Stimulated activated memory B cell treated with anti-CD40 and anti-IgM and Interleukin-4, amounts not matched to agents 10 μg/mL and 1 μg/mL and 100 μg/mL, for 72 hours (primary cell): Measurements from ENCODE around the gene DPM2.

ENCODE experiments used
- ATAC-seq: fragments of 150-1000 bp; cut with Tn5 transposase; 2 replicates; pipeline ENCODE4 v1.10.0; 2021
- H3K27ac Mint-ChIP-seq: one replicate; pipeline ENCODE4 v1.8.0; 2022; ENCODE audit warnings: mild to moderate bottlenecking, mixed read lengths
- H3K27me3 Mint-ChIP-seq: one replicate; pipeline ENCODE4 v1.8.0; 2022; ENCODE audit warnings: mixed read lengths
- H3K36me3 Mint-ChIP-seq: one replicate; pipeline ENCODE4 v1.8.0; 2022; ENCODE audit warnings: mixed read lengths
- H3K4me1 Mint-ChIP-seq: one replicate; pipeline ENCODE4 v1.8.0; 2022; ENCODE audit warnings: mixed read lengths
- H3K4me3 Mint-ChIP-seq: one replicate; pipeline ENCODE4 v1.8.0; 2022; ENCODE audit warnings: mild to moderate bottlenecking, moderate library complexity, mixed read lengths
- H3K9me3 Mint-ChIP-seq: one replicate; pipeline ENCODE4 v1.8.0; 2022; ENCODE audit warnings: mixed read lengths

Gene DPM2

GRCh38 chr9:127940593-127940992 lies 2.9 kb upstream of the DPM2 start:
- H3K27ac Mint-ChIP-seq, result no peak overlapping the region
- H3K36me3 Mint-ChIP-seq, result peaks cover 40% of the 10 kb centered on the region
- no peak overlapping the region for H3K4me3 Mint-ChIP-seq
- peaks cover 57% of the 10 kb centered on the region for H3K4me1 Mint-ChIP-seq
- H3K9me3 Mint-ChIP-seq, result no peaks in the 10 kb centered on the region
- no peak for ATAC-seq
- no peaks in the 10 kb centered on the region for H3K27me3 Mint-ChIP-seq

- H3K4me1 Mint-ChIP-seq, result peaks cover 57% of the 10 kb centered on the region
- peak overlapping the region; percentile 85 for H3K27ac Mint-ChIP-seq
- ATAC-seq, result peak; percentile 3
- H3K27me3 Mint-ChIP-seq, result no peaks in the 10 kb centered on the region
- H3K9me3 Mint-ChIP-seq, result no peaks in the 10 kb centered on the region
- peaks cover 29% of the 10 kb centered on the region for H3K36me3 Mint-ChIP-seq
- H3K4me3 Mint-ChIP-seq, result peak overlapping the region; percentile 67
These were observed 640 bp upstream of the DPM2 start for GRCh38 chr9:127938298-127938690.

GRCh38 chr9:127937056-127937387 lies 632 bp downstream of the DPM2 start:
- Mint-ChIP-seq H3K36me3 (peaks cover 24% of the 10 kb centered on the region), H3K4me3 (peak overlapping the region; percentile 95), H3K27me3 (no peaks in the 10 kb centered on the region), H3K4me1 (peaks cover 49% of the 10 kb centered on the region), H3K9me3 (no peaks in the 10 kb centered on the region), H3K27ac (peak overlapping the region; percentile 85)
- no peak for ATAC-seq

GRCh38 chr9:127936347-127936852 lies 1.3 kb downstream of the DPM2 start:
- Mint-ChIP-seq H3K4me1 (peaks cover 53% of the 10 kb centered on the region), H3K27ac (peak overlapping the region; percentile 85), H3K36me3 (peaks cover 21% of the 10 kb centered on the region)

GRCh38 chr9:127935765-127936221 lies 1.9 kb downstream of the DPM2 start:
- H3K36me3 Mint-ChIP-seq, result peaks cover 21% of the 10 kb centered on the region
- no peaks in the 10 kb centered on the region for H3K27me3 Mint-ChIP-seq
- ATAC-seq, result no peak
- peak overlapping the region; percentile 95 for H3K4me3 Mint-ChIP-seq
- no peaks in the 10 kb centered on the region for H3K9me3 Mint-ChIP-seq
- H3K27ac Mint-ChIP-seq, result peak overlapping the region; percentile 85
- H3K4me1 Mint-ChIP-seq, result peaks cover 59% of the 10 kb centered on the region

More at GRCh38 chr9:127936347-127936852, 1.3 kb downstream of the DPM2 start:
- no peaks in the 10 kb centered on the region for H3K27me3 Mint-ChIP-seq
- H3K9me3 Mint-ChIP-seq, result no peaks in the 10 kb centered on the region
- no peak for ATAC-seq
- peak overlapping the region; percentile 95 for H3K4me3 Mint-ChIP-seq

GRCh38 chr9:127934986-127935385 lies 2.7 kb downstream of the DPM2 start:
- H3K4me3 Mint-ChIP-seq, result peak overlapping the region; percentile 7
- no peaks in the 10 kb centered on the region for H3K9me3 Mint-ChIP-seq
- peak overlapping the region; percentile 36 for H3K27ac Mint-ChIP-seq
- ATAC-seq, result no peak
- H3K27me3 Mint-ChIP-seq, result no peaks in the 10 kb centered on the region
- peaks cover 66% of the 10 kb centered on the region for H3K4me1 Mint-ChIP-seq
- peaks cover 21% of the 10 kb centered on the region for H3K36me3 Mint-ChIP-seq

- H3K27ac Mint-ChIP-seq, result peak overlapping the region; percentile 5
- no peak for ATAC-seq
- no peaks in the 10 kb centered on the region for H3K9me3 Mint-ChIP-seq
- H3K27me3 Mint-ChIP-seq, result no peaks in the 10 kb centered on the region
- H3K36me3 Mint-ChIP-seq, result peaks cover 21% of the 10 kb centered on the region
- peaks cover 72% of the 10 kb centered on the region for H3K4me1 Mint-ChIP-seq
- H3K4me3 Mint-ChIP-seq, result peak overlapping the region; percentile 35
These were observed 3.4 kb downstream of the DPM2 start for GRCh38 chr9:127934248-127934647.

GRCh38 chr9:127931092-127931881 lies 6.4 kb downstream of the DPM2 start:
- Mint-ChIP-seq H3K27me3 (peaks cover 12% of the 10 kb centered on the region), H3K4me1 (peaks cover 59% of the 10 kb centered on the region), H3K36me3 (peaks cover 20% of the 10 kb centered on the region), H3K27ac (peak overlapping the region; percentile 79), H3K9me3 (no peaks in the 10 kb centered on the region), H3K4me3 (peak overlapping the region; percentile 76)
- ATAC-seq, result peak; percentile 73

GRCh38 chr9:127930231-127931091 lies 7.2 kb downstream of the DPM2 start, which contains the start of gene PIP5KL1:
TSS of gene PIP5KL1 (minus strand) at chr9:127930777. CDS start at chr9:127930752, 25 bp downstream.
- Mint-ChIP-seq H3K4me1 (peaks cover 54% of the 10 kb centered on the region), H3K27me3 (peaks cover 19% of the 10 kb centered on the region), H3K4me3 (peak within 1 kb of the TSS; percentile 76), H3K9me3 (no peaks in the 10 kb centered on the region), H3K27ac (peak within 1 kb of the TSS; percentile 79), H3K36me3 (peaks cover 15% of the 10 kb centered on the region)
- ATAC-seq, result peak; percentile 91

- no peak for ATAC-seq
- Mint-ChIP-seq H3K9me3 (no peaks in the 10 kb centered on the region), H3K4me1 (peaks cover 52% of the 10 kb centered on the region), H3K4me3 (peak overlapping the region; percentile 61), H3K36me3 (peaks cover 19% of the 10 kb centered on the region), H3K27me3 (peaks cover 27% of the 10 kb centered on the region), H3K27ac (no peak overlapping the region)
These were observed 8.1 kb downstream of the DPM2 start for GRCh38 chr9:127929625-127929979.

GRCh38 chr9:127928676-127929624 lies 8.7 kb downstream of the DPM2 start:
- H3K4me3 Mint-ChIP-seq, result no peak overlapping the region
- peaks cover 30% of the 10 kb centered on the region for H3K27me3 Mint-ChIP-seq
- H3K4me1 Mint-ChIP-seq, result peaks cover 45% of the 10 kb centered on the region
- H3K36me3 Mint-ChIP-seq, result peaks cover 14% of the 10 kb centered on the region
- H3K27ac Mint-ChIP-seq, result no peak overlapping the region
- ATAC-seq, result no peak
- H3K9me3 Mint-ChIP-seq, result no peaks in the 10 kb centered on the region

GRCh38 chr9:127927988-127928675 lies 9.5 kb downstream of the DPM2 start:
- Mint-ChIP-seq H3K27me3 (peaks cover 30% of the 10 kb centered on the region), H3K36me3 (peaks cover 11% of the 10 kb centered on the region), H3K4me1 (peaks cover 44% of the 10 kb centered on the region), H3K27ac (no peak overlapping the region), H3K9me3 (no peaks in the 10 kb centered on the region), H3K4me3 (peak overlapping the region; percentile 75)
- no peak for ATAC-seq

GRCh38 chr9:127927201-127927987 lies 10.3 kb downstream of the DPM2 start:
- H3K4me3 Mint-ChIP-seq, result peak overlapping the region; percentile 75
- H3K27ac Mint-ChIP-seq, result no peak overlapping the region
- H3K9me3 Mint-ChIP-seq, result no peaks in the 10 kb centered on the region
- peaks cover 44% of the 10 kb centered on the region for H3K4me1 Mint-ChIP-seq
- peaks cover 30% of the 10 kb centered on the region for H3K27me3 Mint-ChIP-seq
- peak; percentile 39 for ATAC-seq
- peaks cover 6% of the 10 kb centered on the region for H3K36me3 Mint-ChIP-seq
